Measurements from ENCODE around the gene TP53TG5.

TP53TG5 gene

GRCh38 chr20:45323731-45324130, 54.4 kb downstream of the TP53TG5 start:
- DNase-seq (ENCODE audit: low read depth in 2 of 2), result no peak

- DNase-seq (ENCODE audit: low read depth in 2 of 2), result no peak
These were observed 55.2 kb downstream of the TP53TG5 start for GRCh38 chr20:45322952-45323383.

Measured in fibroblast of skin of left quadriceps (primary cell).